Measurements from ENCODE around the gene AFDN.
"Not testable (repeated sequence)": the region's sequence is repeated elsewhere in the genome, so short reads cannot be mapped to it uniquely, and the experiment has no call there.

AFDN gene

GRCh38 chr6:167952512-167952859 lies 125.8 kb downstream of the AFDN start:
- DNase-seq (ENCODE audit: low read depth in 2 of 2) = no peak

GRCh38 chr6:167953551-167953950 lies 126.8 kb downstream of the AFDN start:
- DNase-seq (ENCODE audit: low read depth in 2 of 2) = no peak

DNA sequence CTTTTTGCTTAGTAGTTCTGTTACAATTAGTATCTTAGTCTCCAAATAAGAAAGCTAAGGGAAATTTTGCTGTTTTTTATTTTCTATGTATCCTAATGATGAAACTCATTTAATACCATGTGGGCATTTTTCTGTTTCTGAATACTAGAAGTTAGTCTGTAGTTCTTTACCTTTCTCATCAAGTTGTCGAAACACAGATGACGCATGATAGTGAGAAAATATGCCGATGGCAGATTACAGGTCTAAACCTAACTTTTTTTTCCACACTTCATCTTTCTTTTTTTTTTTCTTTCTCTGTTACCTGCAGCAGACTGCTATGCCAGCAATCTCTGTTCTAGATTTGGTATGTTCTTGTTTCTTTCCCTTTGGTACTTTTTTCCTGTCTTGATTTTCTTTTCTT lies 127.4 kb downstream of the AFDN start:
- DNase-seq (ENCODE audit: low read depth in 2 of 2) = no peak

DNA sequence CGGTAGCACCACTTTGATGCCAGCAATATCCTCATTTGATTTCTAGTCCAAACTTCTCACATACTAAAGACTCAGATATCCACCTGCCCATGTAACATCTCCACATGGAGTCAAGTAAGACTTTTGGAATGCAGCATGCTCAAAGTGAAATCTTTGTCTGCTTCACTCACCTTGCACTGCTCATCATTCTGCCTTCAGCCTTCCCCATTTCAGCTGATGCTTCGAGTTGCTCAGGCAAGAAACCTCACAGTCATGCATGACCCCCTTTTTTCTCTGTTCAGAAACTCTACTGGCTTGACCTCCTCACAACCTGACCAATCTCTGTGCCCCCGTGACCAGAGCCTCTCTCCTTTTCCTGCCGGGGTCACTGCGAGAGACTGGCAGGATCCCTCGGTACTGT lies 129.8 kb downstream of the AFDN start:
- DNase-seq (ENCODE audit: low read depth in 2 of 2) = no peak

GRCh38 chr6:167956983-167957492 lies 130.3 kb downstream of the AFDN start:
- no peak for DNase-seq (ENCODE audit: low read depth in 2 of 2)

GRCh38 chr6:167957626-167958025 lies 130.9 kb downstream of the AFDN start:
- no peak for DNase-seq (ENCODE audit: low read depth in 2 of 2)

GRCh38 chr6:167960579-167960978 lies 133.9 kb downstream of the AFDN start:
- no peak for DNase-seq (ENCODE audit: low read depth in 2 of 2)

GRCh38 chr6:167962711-167963110 lies 136.0 kb downstream of the AFDN start:
- no peak for DNase-seq (ENCODE audit: low read depth in 2 of 2)

DNA sequence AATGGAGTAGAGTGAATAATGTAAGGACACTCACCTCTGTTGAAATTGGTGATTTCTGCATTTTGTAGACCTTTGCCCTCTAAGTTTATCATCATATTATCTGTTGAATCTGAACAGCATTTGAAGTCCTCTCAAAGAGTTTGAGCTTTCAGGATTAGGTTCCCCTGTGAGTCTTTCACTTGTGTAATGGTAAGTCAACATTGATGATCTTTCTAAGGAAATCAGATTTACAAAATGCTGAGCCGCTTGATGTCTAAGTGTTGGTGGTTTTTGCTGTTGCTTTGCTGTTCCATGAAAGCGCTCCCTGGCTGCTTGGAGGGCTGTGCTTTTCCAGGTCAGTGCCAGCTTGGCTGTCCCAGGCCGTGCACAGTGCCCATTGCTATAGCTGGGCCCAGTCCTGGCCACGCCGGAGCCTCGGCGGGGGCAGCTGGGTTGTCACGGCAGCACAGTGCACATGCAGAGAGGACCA lies 136.9 kb downstream of the AFDN start:
- no peak for DNase-seq (ENCODE audit: low read depth in 2 of 2)

GRCh38 chr6:167965592-167966539 lies 139.2 kb downstream of the AFDN start:
- no peak for DNase-seq (ENCODE audit: low read depth in 2 of 2)

DNA sequence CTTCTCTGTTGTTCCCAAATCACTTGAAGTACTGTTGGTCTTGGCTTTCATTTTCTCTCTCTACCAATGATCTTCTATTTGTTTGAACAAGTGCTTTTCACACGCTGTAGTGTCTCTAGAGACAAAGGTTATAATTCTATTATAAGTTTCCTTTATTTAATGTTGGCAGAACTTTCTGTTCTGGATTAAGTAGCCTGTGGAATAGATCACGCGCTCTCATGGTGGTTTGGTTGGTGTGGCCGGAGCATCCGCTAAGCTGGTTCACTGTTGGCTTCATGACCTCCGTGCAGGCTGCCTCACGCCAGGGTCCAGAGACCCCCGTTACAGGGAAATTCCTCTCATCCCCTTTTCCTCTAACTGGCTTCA lies 139.8 kb downstream of the AFDN start:
- DNase-seq (ENCODE audit: low read depth in 2 of 2) = no peak

- DNase-seq (ENCODE audit: low read depth in 2 of 2) = no peak
Measured at GRCh38 chr6:167968091-167968490, 141.4 kb downstream of the AFDN start.

GRCh38 chr6:167970230-167970629 lies 143.5 kb downstream of the AFDN start:
- no peak for DNase-seq (ENCODE audit: low read depth in 2 of 2)

- no peak for DNase-seq (ENCODE audit: low read depth in 2 of 2)
Measured at GRCh38 chr6:167972193-167972592, 145.5 kb downstream of the AFDN start.

DNA sequence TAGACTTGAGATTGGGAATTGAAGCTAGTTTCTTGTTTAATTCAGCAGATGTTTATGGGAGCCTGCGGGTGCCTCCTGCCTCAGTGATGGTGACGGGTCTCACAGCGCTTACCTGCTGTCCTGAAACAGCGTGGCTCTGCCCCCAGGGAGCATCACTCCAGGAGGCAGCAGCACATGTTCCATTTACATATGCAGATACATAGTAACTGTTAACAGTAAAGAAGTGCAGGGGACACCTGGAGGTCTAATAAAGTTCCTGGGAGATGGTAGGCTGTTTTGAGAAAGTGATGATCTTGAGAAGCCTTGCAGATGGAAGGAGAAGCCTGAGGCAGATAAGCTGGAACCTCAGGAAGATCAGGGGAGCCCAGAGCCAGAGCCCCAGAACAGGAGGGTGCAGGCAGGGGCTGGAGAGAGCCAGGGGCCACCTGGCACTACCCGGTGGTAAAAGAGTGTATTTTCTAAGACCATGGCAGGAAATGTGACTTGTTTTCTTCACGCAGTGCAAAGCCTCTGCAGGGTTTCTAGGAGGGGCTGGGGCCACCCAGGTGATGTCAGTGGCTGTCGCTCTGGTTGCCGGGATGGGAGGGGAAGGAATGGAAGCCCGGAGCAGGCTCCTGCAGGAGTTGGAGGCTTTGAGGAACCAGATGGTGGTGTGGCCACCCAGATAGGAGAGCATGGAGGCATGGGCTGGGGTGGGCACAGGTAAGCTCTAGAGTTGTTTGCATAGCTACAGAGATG lies 146.6 kb downstream of the AFDN start:
- DNase-seq (ENCODE audit: low read depth in 2 of 2) = no peak

GRCh38 chr6:167974640-167975344 lies 148.1 kb downstream of the AFDN start:
- no peak for DNase-seq (ENCODE audit: low read depth in 2 of 2)

DNA sequence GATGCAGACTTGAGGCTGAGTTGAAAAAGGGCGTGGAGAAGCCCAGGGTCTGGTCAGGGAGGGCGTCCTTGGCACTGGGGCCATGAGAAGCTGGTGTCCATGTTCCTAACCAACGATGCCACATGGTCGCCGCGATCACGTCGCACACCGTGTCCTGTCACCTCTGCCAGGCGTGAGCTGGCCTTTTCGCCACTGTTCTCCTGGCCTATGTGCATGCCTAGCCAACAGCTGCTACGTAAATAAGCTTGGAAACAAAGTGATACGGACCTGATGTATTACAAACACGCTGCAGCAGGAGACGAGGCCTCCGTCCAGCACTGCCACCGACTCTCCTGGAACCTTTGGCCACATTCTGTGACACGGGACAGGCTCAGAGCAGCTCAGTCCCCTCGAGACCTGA lies 148.7 kb downstream of the AFDN start:
- DNase-seq (ENCODE audit: low read depth in 2 of 2) = no peak

GRCh38 chr6:167976116-167976657 lies 149.5 kb downstream of the AFDN start:
- not testable (repeated sequence) for DNase-seq (ENCODE audit: low read depth in 2 of 2)

GRCh38 chr6:167976708-167977107 lies 150.0 kb downstream of the AFDN start:
- DNase-seq (ENCODE audit: low read depth in 2 of 2) = no peak

DNA sequence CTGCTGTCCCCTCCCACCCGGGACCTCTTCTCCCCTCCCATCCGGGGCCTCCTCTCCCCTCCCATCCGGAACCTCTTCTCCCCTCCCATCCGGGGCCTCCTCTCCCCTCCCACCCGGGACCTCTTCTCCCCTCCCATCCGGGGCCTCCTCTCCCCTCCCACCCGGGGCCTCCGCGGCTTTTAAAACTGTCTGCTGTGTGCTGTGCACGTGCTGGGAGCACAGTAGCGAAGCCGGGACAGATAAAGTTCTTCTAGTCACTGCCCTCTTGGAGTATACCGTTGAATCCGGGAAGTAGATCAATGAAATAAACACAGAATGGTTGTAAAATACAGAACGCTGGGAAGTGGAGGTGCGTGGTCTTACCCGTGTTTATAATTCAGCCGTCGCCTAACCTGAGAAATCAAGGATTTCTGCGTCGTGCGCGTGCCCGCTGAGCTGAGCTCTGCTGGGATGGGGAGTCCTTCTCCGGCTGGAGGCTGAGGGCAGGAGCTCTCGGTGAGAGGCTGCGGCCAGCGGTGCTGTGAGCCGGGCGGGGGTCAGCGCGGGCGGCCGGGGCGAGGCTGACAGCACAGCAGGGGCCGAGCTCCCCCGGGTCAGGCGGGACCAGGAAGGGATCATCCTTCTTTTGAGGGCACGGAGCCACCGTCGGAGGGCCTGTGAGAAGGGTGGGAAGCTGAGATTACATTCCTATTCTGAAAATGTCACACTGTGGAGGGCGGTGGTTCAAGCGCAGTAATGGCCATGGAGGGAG lies 151.2 kb downstream of the AFDN start:
- DNase-seq (ENCODE audit: low read depth in 2 of 2) = no peak

GRCh38 chr6:167978607-167979006 lies 151.9 kb downstream of the AFDN start:
- no peak for DNase-seq (ENCODE audit: low read depth in 2 of 2)
